Esophagus (tissue), 2 donors: Measurements from ENCODE around the gene IFIT5. TPM values are rescaled to one million over a fixed set of nuclear protein-coding genes. Genes with fewer than 3 reads are reported as not detected.

Experiments
- H3K27ac ChIP-seq, 2 donors: one replicate each; pipeline ENCODE4 v1.5.1; 2013; ENCODE audit warnings: low read depth in 2 of 2, mild to moderate bottlenecking in 2 of 2, inconsistent platforms in 1 of 2, low read length in 1 of 2, moderate library complexity in 1 of 2
- H3K27me3 ChIP-seq, 2 donors: one replicate each; pipeline ENCODE4 v1.6.1; 2013; ENCODE audit warnings: low read length in 2 of 2, control low read depth in 1 of 2, mild to moderate bottlenecking in 1 of 2; ENCODE audit not compliant: insufficient read depth in 2 of 2, control insufficient read depth in 1 of 2
- H3K36me3 ChIP-seq, 2 donors: one replicate each; pipeline ENCODE4 v1.6.1; 2013; ENCODE audit warnings: low read length in 1 of 2; ENCODE audit not compliant: control insufficient read depth in 2 of 2, insufficient read depth in 2 of 2
- H3K4me1 ChIP-seq, 2 donors: one replicate each; pipeline ENCODE4 v1.6.1; 2013; ENCODE audit warnings: low read length in 1 of 2; ENCODE audit not compliant: control insufficient read depth in 2 of 2, insufficient read depth in 2 of 2
- H3K4me3 ChIP-seq, 2 donors: one replicate each; pipeline ENCODE4 v1.5.1; 2013; ENCODE audit warnings: low read length in 2 of 2, mild to moderate bottlenecking in 2 of 2, low read depth in 1 of 2, moderate library complexity in 1 of 2
- H3K9me3 ChIP-seq, 2 donors: one replicate each; pipeline ENCODE4 v1.6.1; 2013; ENCODE audit warnings: mild to moderate bottlenecking in 2 of 2, low read depth in 1 of 2, low read length in 1 of 2, moderate library complexity in 1 of 2; ENCODE audit not compliant: control insufficient read depth in 2 of 2, insufficient read depth in 1 of 2
- WGBS, 2 donors: extraction: QIAGEN DNeasy Blood & Tissue Kit; methylation state at CpG; one replicate each; pipeline ENCODE4 v1.1.7; 2013; 5-methylcytosine and 5-hydroxymethylcytosine counted together
- polyA plus RNA-seq, 2 donors: library from polyadenylated mRNA; stranded (reverse); fragments of 200-250 nt; gene quantifications; one replicate each; pipeline ENCODE4 v1.2.3, GENCODE V29; 2013
- donor health status: healthy with polysubstance abuse.
- donor health status: Bipolar disorder and iron deficiency.

IFIT5 gene
- polyA plus RNA-seq, 2 donors = 3.4 to 4.8 TPM

DNA sequence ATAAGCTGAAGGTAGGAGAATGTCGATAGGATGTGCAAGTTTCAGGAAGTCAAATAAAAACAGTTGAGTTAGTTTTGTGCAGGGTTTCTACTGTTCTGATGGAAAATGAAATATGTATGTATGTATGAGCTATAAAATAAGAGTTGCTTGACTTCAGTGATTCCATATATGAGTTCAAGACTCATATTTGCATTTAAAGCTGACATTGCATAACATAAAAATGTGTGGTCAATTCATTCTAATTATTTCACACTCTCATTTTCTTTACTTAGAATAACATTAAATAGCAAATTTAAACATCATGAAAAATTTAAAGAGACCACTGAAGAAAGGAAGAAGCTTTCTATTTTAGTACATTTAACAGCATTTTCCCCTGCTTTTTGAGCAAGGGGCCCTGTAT is 37.8 kb downstream of the IFIT5 start:
- Histone ChIP-seq H3K9me3 (no peaks in the 10 kb centered on the region), H3K4me1 (no peaks in the 10 kb centered on the region), H3K4me3 (no peak overlapping the region), H3K27ac (no peak overlapping the region), H3K36me3 (no peaks in the 10 kb centered on the region), H3K27me3 (no peaks in the 10 kb centered on the region)
- 54 to 59% methylated on average over 1 of the region's 1 CpG for WGBS, 2 donors

DNA sequence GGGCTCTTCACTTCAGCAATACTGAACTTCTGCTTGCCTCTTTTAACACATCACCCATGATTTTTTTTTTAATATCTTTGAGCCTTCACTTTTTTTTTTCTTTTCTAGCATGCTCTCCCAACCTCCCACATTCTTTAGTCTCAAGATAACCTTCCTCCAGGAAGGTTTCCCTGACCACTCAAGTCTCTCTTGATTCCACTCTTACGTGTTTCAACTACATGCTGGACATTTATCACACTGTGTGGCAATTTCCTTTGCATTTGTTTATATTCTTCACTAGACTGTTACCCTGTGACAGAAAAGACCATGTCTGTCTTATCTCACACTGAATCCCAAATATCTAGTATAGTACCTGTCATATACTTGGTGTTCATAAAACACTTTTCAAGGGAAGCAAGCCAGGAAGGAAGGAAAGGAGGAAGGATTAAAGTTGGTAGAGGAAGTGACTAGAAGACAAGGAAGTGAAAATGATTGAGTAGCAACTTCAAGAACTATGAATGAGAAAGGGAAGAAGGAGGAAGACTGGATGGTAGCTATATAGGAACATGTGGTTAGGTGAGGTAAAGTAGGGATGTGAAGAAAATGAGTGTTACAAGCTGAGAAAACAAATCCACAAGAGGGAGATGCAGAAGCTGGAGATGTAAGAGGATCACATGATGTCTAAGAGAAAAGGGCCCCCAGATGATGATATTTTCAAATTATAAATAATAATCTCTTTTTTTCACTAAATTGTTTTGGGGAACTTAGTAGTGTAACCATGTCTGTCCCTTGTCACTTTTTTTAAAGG is 40.4 kb downstream of the IFIT5 start:
- H3K9me3 ChIP-seq = no peaks in the 10 kb centered on the region
- no peaks in the 10 kb centered on the region for H3K4me1 ChIP-seq
- H3K27me3 ChIP-seq = no peaks in the 10 kb centered on the region
- H3K36me3 ChIP-seq = no peaks in the 10 kb centered on the region
- H3K27ac ChIP-seq = no peak overlapping the region
- no peak overlapping the region for H3K4me3 ChIP-seq
- 76 to 80% methylated on average over 1 of the region's 1 CpG for WGBS, 2 donors

DNA sequence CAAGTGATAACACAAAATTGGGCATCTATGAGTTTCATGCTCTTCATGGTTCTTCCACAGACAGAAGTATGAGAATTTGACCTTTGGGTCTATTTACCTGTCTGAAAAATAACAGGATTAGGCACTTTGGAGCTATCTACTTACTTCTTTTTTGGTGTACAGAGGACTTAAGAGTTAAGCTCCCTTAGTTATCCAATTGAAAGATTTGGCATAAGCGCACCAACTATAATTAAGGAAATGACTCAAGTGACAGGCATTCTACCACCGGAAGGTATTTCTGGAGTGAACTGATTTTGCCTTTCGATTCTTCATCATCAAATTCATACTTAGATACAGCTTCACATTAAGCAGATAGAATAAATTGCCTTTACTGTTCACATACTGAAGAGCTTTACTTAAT is 43.9 kb downstream of the IFIT5 start:
- H3K27ac ChIP-seq = no peak overlapping the region
- WGBS, 2 donors = 31 to 50% methylated on average over 3 of the region's 3 CpGs

DNA sequence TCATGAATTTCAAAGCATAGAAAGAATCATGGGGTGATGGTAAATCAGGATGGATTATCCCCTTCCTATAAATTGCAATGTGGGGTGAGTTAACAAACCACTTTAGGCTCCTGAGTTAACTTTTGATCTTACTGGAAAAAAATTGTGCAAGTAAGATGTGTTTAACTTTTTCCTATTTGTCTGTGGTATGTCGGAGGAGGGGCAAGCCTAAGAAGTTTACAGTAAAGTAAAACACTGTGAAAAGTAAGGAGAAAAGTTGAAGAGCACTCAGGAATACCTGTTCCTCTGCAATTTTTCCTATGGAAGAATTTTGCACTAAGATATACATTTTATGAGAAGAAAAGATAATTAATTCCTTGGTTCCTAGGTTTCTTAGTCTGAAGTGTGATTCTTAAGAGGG is 44.4 kb downstream of the IFIT5 start:
- Histone ChIP-seq H3K4me3 (no peak overlapping the region), H3K36me3 (no peaks in the 10 kb centered on the region), H3K27ac (no peak overlapping the region), H3K27me3 (no peaks in the 10 kb centered on the region), H3K4me1 (no peaks in the 10 kb centered on the region), H3K9me3 (no peaks in the 10 kb centered on the region)
- 80 to 83% methylated on average over 1 of the region's 1 CpG for WGBS, 2 donors

More for the DNA sequence above, 43.9 kb downstream of the IFIT5 start:
- Histone ChIP-seq H3K9me3 (no peaks in the 10 kb centered on the region), H3K36me3 (no peaks in the 10 kb centered on the region), H3K4me1 (no peaks in the 10 kb centered on the region), H3K27me3 (no peaks in the 10 kb centered on the region), H3K4me3 (no peak overlapping the region)

DNA sequence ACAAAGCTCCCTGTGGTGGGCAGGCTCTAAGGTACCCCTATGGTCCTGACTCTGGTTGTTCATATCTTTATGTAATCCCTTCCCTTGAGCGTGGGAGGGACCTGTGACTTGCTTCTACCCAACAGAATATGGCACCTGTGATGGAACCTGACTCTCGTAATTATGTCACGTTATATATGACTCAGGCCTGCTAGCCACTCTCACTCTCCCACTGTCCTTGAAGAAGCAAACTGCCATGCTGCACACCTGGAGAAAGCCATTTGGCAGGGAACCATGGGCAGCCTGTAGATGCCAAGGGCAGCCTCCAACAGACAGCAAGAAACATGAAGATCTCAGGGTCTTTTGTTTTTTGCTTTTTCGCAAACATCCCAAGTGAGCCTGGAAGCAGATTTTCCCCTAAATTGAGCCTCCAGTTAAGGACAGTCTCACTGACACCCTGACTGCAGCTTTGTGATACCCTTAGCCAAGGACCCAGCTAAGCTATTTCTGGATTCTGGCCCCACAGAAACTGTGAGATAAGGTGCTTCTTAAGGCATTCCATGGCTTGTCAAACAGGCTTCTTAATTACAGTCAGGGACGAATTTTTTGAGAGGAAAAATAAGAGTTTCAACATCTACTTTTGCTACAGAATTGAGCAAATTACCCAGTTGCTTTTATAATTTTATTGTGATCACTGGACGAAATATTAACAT is 49.6 kb downstream of the IFIT5 start:
- Histone ChIP-seq H3K27me3 (no peaks in the 10 kb centered on the region), H3K4me1 (no peaks in the 10 kb centered on the region), H3K36me3 (no peaks in the 10 kb centered on the region), H3K9me3 (no peaks in the 10 kb centered on the region), H3K27ac (no peak overlapping the region), H3K4me3 (no peak overlapping the region)
- 82 to 88% methylated on average over 6 of the region's 6 CpGs for WGBS, 2 donors

DNA sequence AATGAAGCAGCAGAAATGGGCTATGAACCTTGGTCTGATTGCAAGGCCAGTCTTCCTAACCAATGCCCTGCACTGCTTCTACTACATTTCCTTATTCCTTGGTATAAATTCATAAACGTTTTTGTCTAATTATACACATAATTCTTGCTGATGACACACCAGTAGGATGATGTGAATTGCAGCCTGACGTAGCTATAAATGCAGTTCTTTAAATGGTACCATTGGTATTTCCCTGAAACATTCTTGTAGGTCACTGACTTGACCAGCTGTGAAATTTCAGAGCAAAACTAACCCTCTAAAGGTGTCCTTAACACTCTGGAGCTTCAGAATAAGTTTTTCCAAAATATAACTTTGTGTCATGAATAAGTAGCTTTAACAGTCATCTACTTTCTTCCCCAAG is 50.8 kb downstream of the IFIT5 start:
- 60 to 68% methylated on average over 2 of the region's 2 CpGs for WGBS, 2 donors
- no peaks in the 10 kb centered on the region for H3K4me1 ChIP-seq
- no peaks in the 10 kb centered on the region for H3K36me3 ChIP-seq
- no peak overlapping the region for H3K27ac ChIP-seq
- H3K27me3 ChIP-seq = no peaks in the 10 kb centered on the region
- H3K9me3 ChIP-seq = no peaks in the 10 kb centered on the region
- no peak overlapping the region for H3K4me3 ChIP-seq

DNA sequence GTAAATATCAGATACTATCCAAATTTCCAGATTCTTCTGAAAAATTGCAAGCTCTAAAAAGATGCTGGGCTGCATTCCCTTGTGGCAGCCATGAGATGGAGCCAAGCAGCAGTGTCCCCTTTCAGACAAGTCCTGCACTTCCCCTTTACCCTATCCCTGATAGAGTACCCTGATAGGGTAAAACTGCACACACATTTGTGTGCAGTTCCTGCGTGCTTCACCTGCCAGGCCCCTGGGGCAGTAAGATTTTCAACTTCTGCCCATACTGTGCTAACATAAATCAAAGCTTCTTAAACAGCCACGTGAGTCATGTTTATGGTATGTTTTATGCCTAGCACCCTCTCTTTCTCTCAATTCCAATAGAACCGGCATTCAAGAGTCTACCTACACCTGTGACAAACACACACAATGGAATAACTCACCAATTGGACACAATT is 52.2 kb downstream of the IFIT5 start:
- Histone ChIP-seq H3K9me3 (no peaks in the 10 kb centered on the region), H3K4me3 (no peak overlapping the region), H3K27ac (no peak overlapping the region), H3K27me3 (no peaks in the 10 kb centered on the region), H3K36me3 (no peaks in the 10 kb centered on the region), H3K4me1 (no peaks in the 10 kb centered on the region)
- 31 to 36% methylated on average over 3 of the region's 3 CpGs for WGBS, 2 donors

DNA sequence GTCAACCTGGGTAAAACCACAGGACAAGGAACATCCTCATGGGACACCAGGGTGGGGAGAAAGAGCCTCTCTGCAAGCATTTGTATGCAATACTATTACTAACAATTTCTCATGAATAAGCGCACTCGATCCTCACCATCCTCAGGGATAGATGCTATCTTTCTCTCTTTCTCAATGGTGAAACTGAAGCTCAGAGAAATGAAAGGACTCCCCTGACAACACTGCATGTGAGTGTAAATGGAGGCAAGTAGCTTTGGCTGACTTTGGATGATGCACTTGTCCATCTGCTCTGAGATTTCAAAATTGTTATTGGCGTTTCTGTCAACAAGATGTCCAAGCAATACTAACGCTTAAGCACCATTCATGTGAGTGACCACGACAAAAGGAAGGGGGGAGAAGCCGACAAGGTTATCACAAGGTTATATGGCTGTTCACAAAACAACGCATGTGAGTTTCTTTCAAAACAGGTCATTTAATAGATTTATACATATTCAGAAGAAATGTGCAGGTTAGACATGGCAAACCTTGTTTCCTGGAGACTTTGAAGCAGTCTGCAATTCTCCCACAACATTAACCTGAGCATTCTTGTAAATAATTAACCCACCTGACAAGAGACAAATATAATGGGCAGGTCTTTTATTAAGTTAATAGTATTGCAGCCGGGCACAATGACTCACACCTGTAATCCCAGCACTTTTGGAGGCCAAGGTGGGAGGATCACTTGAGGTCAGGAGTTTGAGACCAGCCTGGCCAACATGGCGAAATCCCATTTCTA is 54.0 kb downstream of the IFIT5 start:
- Histone ChIP-seq H3K27me3 (no peaks in the 10 kb centered on the region), H3K36me3 (no peaks in the 10 kb centered on the region), H3K4me3 (no peak overlapping the region), H3K4me1 (no peaks in the 10 kb centered on the region), H3K27ac (no peak overlapping the region), H3K9me3 (no peaks in the 10 kb centered on the region)
- WGBS, 2 donors = 76 to 90% methylated on average over 9 of the region's 9 CpGs

DNA sequence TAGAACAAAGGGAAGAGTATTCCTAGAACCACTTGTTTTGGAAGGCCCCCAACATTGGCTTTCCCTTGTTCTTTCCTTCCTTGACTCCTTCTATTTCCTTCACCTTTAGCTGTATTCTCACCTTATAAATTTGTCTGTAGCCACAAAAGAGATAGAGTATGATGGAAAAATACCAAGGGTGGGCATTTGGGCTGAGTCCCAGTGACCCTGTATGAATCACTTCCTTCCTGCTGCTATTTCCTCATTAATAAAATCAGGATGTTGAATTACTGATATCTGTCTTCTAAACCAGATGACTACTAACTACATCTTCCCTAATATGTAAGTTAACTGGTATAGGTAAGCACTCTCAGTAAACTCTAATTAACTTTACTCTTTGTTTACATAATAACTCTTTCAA is 55.1 kb downstream of the IFIT5 start:
- Histone ChIP-seq H3K9me3 (no peaks in the 10 kb centered on the region), H3K36me3 (no peaks in the 10 kb centered on the region), H3K27ac (no peak overlapping the region), H3K27me3 (no peaks in the 10 kb centered on the region), H3K4me3 (no peak overlapping the region), H3K4me1 (no peaks in the 10 kb centered on the region)
